Fibroblast of lung (primary cell): ENCODE results near the gene PLEKHJ1. TPM values are rescaled to one million over a fixed set of nuclear protein-coding genes. Genes with fewer than 3 reads are reported as not detected.

Experiments
- DNase-seq, 2 donors: peaks; one replicate each; pipeline versions ENCODE4 v3.0.0 to v3.0.0-alpha.2; 2010; ENCODE audit warnings: low read depth in 2 of 2
- H2AFZ ChIP-seq: 2 replicates; pipeline ENCODE4 v1.5.1; 2012; ENCODE audit warnings: low read length, control low read depth, inconsistent platforms
- H3K27ac ChIP-seq: 2 replicates; pipeline ENCODE4 v1.5.1; 2011; ENCODE audit warnings: low read length, control low read depth; ENCODE audit not compliant: insufficient read depth
- H3K27me3 ChIP-seq: 2 replicates; pipeline ENCODE4 v1.5.1; 2011; ENCODE audit warnings: mild to moderate bottlenecking, low read length; ENCODE audit not compliant: control insufficient read depth, insufficient read depth
- H3K36me3 ChIP-seq: 2 replicates; pipeline ENCODE4 v1.5.1; 2011; ENCODE audit warnings: low read length; ENCODE audit not compliant: control insufficient read depth, insufficient read depth
- H3K4me1 ChIP-seq: 2 replicates; pipeline ENCODE4 v1.5.1; 2011; ENCODE audit warnings: low read length; ENCODE audit not compliant: control insufficient read depth, insufficient read depth; ENCODE audit errors: extremely low read depth
- H3K4me2 ChIP-seq: 2 replicates; pipeline ENCODE4 v1.5.1; 2011; ENCODE audit warnings: low read length, control low read depth; ENCODE audit not compliant: insufficient read depth; ENCODE audit errors: extremely low read depth
- H3K4me3 ChIP-seq, 4 experiments: fragments of 200-600 bp in 1 of 4; sonication (generic) in 1 of 4; replicated peaks in 1 of 4; 2 replicates each; pipeline ENCODE4 v1.5.1; 2011 to 2016; ENCODE audit warnings: low read length in 4 of 4, low read depth in 3 of 4, mild to moderate bottlenecking in 3 of 4, control low read depth in 2 of 4, inconsistent platforms in 1 of 4, mixed read lengths in 1 of 4; ENCODE audit not compliant: insufficient read depth in 1 of 4; ENCODE audit errors: control extremely low read depth in 1 of 4
- H3K79me2 ChIP-seq: 2 replicates; pipeline ENCODE4 v1.5.1; 2012; ENCODE audit warnings: mild to moderate bottlenecking, low read length, inconsistent platforms; ENCODE audit not compliant: control insufficient read depth, insufficient read depth
- H3K9ac ChIP-seq: 2 replicates; pipeline ENCODE4 v1.5.1; 2011; ENCODE audit warnings: mild to moderate bottlenecking, low read length, control low read depth; ENCODE audit not compliant: insufficient read depth
- H3K9me3 ChIP-seq: 2 replicates; pipeline ENCODE4 v1.5.1; 2012; ENCODE audit warnings: low read depth, low read length; ENCODE audit not compliant: control insufficient read depth, insufficient read depth
- H4K20me1 ChIP-seq: 2 replicates; pipeline ENCODE4 v1.5.1; 2011; ENCODE audit warnings: low read length; ENCODE audit not compliant: control insufficient read depth, insufficient read depth; ENCODE audit errors: extremely low read depth
- CTCF ChIP-seq, 2 donors: IDR thresholded peaks in 1 of 2; conservative IDR thresholded peaks in 1 of 2; 1 replicate in 1 of 2; 2 replicates in 1 of 2; pipeline ENCODE4 v1.5.1; 2011 to 2012; ENCODE audit warnings: low read length in 2 of 2, control low read depth in 1 of 2, inconsistent platforms in 1 of 2, low read depth in 1 of 2, mild to moderate bottlenecking in 1 of 2
- EZH2 ChIP-seq: IDR thresholded peaks from 2 replicates; pipeline ENCODE4 v1.5.1; 2012; ENCODE audit warnings: low read length, control low read depth, mild to moderate bottlenecking; ENCODE audit errors: missing control alignments
- polyA plus RNA-seq, 2 donors: library from polyadenylated mRNA; depleted of rRNA in 1 of 2; stranded (reverse) in 1 of 2; unstranded in 1 of 2; fragments of >200 nt; gene quantifications; 2 replicates each; pipeline ENCODE4 v1.2.1, GENCODE V29; 2011 to 2012; ENCODE audit warnings: missing spikeins in 1 of 2
- total RNA-seq: library from RNA; depleted of rRNA; stranded (reverse); fragments of >200 nt; gene quantifications from 2 replicates; pipeline ENCODE4 v1.2.1, GENCODE V29; 2014

Gene PLEKHJ1
- total and polyA plus RNA-seq, 2 donors (not counting 1 experiment from before 2014, with no cell fraction given), result 34.9 to 61.3 TPM

DNA sequence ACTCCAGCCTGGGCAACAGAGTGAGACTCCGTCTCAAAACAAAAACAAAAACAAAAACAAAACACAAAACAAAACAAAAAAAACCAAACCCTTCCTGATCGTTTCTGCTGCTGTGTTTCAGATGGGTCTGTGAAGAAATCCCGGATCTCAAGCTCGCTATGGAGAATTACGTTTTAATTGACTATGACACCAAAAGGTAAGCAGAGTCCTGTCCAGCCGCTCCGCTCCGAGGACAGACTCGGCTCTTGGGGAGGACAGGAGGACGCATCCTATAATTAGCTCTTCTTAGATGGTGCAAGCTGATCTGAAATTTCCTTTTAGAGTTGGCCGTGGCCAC lies 50.4 kb downstream of the PLEKHJ1 start:
- H3K4me2 ChIP-seq, result peak overlapping the region; percentile 86
- H3K9ac ChIP-seq, result peak overlapping the region; percentile 23
- no peaks in the 10 kb centered on the region for H4K20me1 ChIP-seq
- H3K4me1 ChIP-seq, result peaks cover 34% of the 10 kb centered on the region
- no peak for DNase-seq
- peaks cover 30% of the 10 kb centered on the region for H3K36me3 ChIP-seq
- no peak for TF ChIP-seq CTCF (conservative IDR thresholded peaks at IDR 0.05 in 1 of 2, IDR thresholded peaks at IDR 0.05 in 1 of 2; ENCODE audit: low read depth in 1 of 2, low read length in 2 of 2)
- no peak for TF ChIP-seq EZH2
- no peak overlapping the region for H2AFZ ChIP-seq
- H3K4me3 ChIP-seq, result peak overlapping the region; percentile 28 to 47 (median 36)
- H3K9me3 ChIP-seq, result no peaks in the 10 kb centered on the region
- H3K79me2 ChIP-seq, result peaks cover 80% of the 10 kb centered on the region
- H3K27ac ChIP-seq, result peak overlapping the region; percentile 75
- no peaks in the 10 kb centered on the region for H3K27me3 ChIP-seq

- no peak for DNase-seq
- no peak overlapping the region for H3K27ac ChIP-seq
- H3K4me1 ChIP-seq, result peaks cover 32% of the 10 kb centered on the region
- peaks cover 25% of the 10 kb centered on the region for H3K36me3 ChIP-seq
- H4K20me1 ChIP-seq, result no peaks in the 10 kb centered on the region
- TF ChIP-seq CTCF (conservative IDR thresholded peaks at IDR 0.05 in 1 of 2, IDR thresholded peaks at IDR 0.05 in 1 of 2; ENCODE audit: low read depth in 1 of 2, low read length in 2 of 2), result no peak
- no peak for TF ChIP-seq EZH2
- no peak overlapping the region for H2AFZ ChIP-seq
- peaks cover 80% of the 10 kb centered on the region for H3K79me2 ChIP-seq
- no peak overlapping the region for H3K4me2 ChIP-seq
- no peak overlapping the region for H3K4me3 ChIP-seq
- no peaks in the 10 kb centered on the region for H3K27me3 ChIP-seq
- no peaks in the 10 kb centered on the region for H3K9me3 ChIP-seq
- H3K9ac ChIP-seq, result no peak overlapping the region
Measured at GRCh38 chr19:2184422-2184975, 51.6 kb downstream of the PLEKHJ1 start.

Other genes starting within 250 kb of the PLEKHJ1 start
- 54.7 and 70.2 TPM in 2 replicates for gene BTBD2, start 220.6 kb downstream of the PLEKHJ1 start, total RNA-seq
- 14.0 and 19.1 TPM in 2 replicates for gene BTBD2, start 220.6 kb downstream of the PLEKHJ1 start, polyA plus RNA-seq
- gene MKNK2, start 185.1 kb downstream of the PLEKHJ1 start, total RNA-seq, result 367 and 409 TPM in 2 replicates
- 21.0 and 24.7 TPM in 2 replicates for gene MKNK2, start 185.1 kb downstream of the PLEKHJ1 start, polyA plus RNA-seq
- 12.8 and 17.2 TPM in 2 replicates for gene MOB3A, start 140.0 kb downstream of the PLEKHJ1 start, total RNA-seq
- 34.8 and 37.5 TPM in 2 replicates for gene MOB3A, start 140.0 kb downstream of the PLEKHJ1 start, polyA plus RNA-seq
- gene IZUMO4, start 139.4 kb downstream of the PLEKHJ1 start, total RNA-seq, result 0.26 and 1.3 TPM in 2 replicates
- gene IZUMO4, start 139.4 kb downstream of the PLEKHJ1 start, polyA plus RNA-seq, result 0.56 and 0.77 TPM in 2 replicates
- 88.9 and 99.9 TPM in 2 replicates for gene AP3D1, start 84.8 kb downstream of the PLEKHJ1 start, total RNA-seq
- gene AP3D1, start 84.8 kb downstream of the PLEKHJ1 start, polyA plus RNA-seq, result 68.0 and 103 TPM in 2 replicates
- 2.8 and 3.1 TPM in 2 replicates for gene DOT1L, start 72.4 kb downstream of the PLEKHJ1 start, total RNA-seq
- 5.4 and 7.3 TPM in 2 replicates for gene DOT1L, start 72.4 kb downstream of the PLEKHJ1 start, polyA plus RNA-seq
- gene SF3A2, start 495 bp upstream of the PLEKHJ1 start, total RNA-seq, result 23.1 and 31.5 TPM in 2 replicates
- 11.1 and 14.8 TPM in 2 replicates for gene SF3A2, start 495 bp upstream of the PLEKHJ1 start, polyA plus RNA-seq
- 0.26 and 0.33 TPM in 2 replicates for gene AMH, start 13.0 kb upstream of the PLEKHJ1 start, total RNA-seq
- gene AMH, start 13.0 kb upstream of the PLEKHJ1 start, polyA plus RNA-seq, result 0.03 and 0.07 TPM in 2 replicates
- gene JSRP1, start 20.1 kb upstream of the PLEKHJ1 start, total RNA-seq, result not detected in 2 replicates
- gene JSRP1, start 20.1 kb upstream of the PLEKHJ1 start, polyA plus RNA-seq, result not detected in 2 replicates
- gene PEAK3, start 45.8 kb upstream of the PLEKHJ1 start, total RNA-seq, result not detected in 2 replicates
- gene PEAK3, start 45.8 kb upstream of the PLEKHJ1 start, polyA plus RNA-seq, result not detected in 2 replicates
- gene LINGO3, start 71.8 kb upstream of the PLEKHJ1 start, total RNA-seq, result not detected in 2 replicates
- gene LINGO3, start 71.8 kb upstream of the PLEKHJ1 start, polyA plus RNA-seq, result not detected in 2 replicates
- 43.1 and 61.6 TPM in 2 replicates for gene LSM7, start 92.3 kb upstream of the PLEKHJ1 start, total RNA-seq
- 182 and 233 TPM in 2 replicates for gene LSM7, start 92.3 kb upstream of the PLEKHJ1 start, polyA plus RNA-seq
- gene SPPL2B, start 92.4 kb upstream of the PLEKHJ1 start, total RNA-seq, result 18.0 and 23.8 TPM in 2 replicates
- gene SPPL2B, start 92.4 kb upstream of the PLEKHJ1 start, polyA plus RNA-seq, result 10.7 and 16.0 TPM in 2 replicates
- gene TMPRSS9, start 123.9 kb upstream of the PLEKHJ1 start, total RNA-seq, result under 0.01 TPM in 1 of 2 replicates, not detected in the other
- not detected in 2 replicates for gene TMPRSS9, start 123.9 kb upstream of the PLEKHJ1 start, polyA plus RNA-seq
- gene TIMM13, start 191.3 kb upstream of the PLEKHJ1 start, total RNA-seq, result 23.9 and 27.6 TPM in 2 replicates
- gene TIMM13, start 191.3 kb upstream of the PLEKHJ1 start, polyA plus RNA-seq, result 14.1 and 19.5 TPM in 2 replicates
- 47.0 and 56.3 TPM in 2 replicates for gene LMNB2, start 220.6 kb upstream of the PLEKHJ1 start, total RNA-seq
- gene LMNB2, start 220.6 kb upstream of the PLEKHJ1 start, polyA plus RNA-seq, result 41.6 and 94.8 TPM in 2 replicates
- 16.4 and 32.5 TPM in 2 replicates for gene GADD45B, start 239.8 kb upstream of the PLEKHJ1 start, total RNA-seq
- gene GADD45B, start 239.8 kb upstream of the PLEKHJ1 start, polyA plus RNA-seq, result 61.7 and 72.8 TPM in 2 replicates